Suprapubic skin (tissue), 4 donors: ENCODE measurements around the gene KCNC2.

Source experiments
- EP300 ChIP-seq: sonication (generic); formaldehyde crosslinking; IDR thresholded peaks from one replicate; pipeline ENCODE4 v1.6.1; 2017; ENCODE audit warnings: antibody characterized with exemption
- POLR2A ChIP-seq, 2 donors: fragments of 450-650 bp; IDR thresholded peaks; one replicate each; pipeline ENCODE4 v1.6.1; 2017; ENCODE audit warnings: antibody characterized with exemption in 2 of 2, mild to moderate bottlenecking in 2 of 2, moderate library complexity in 2 of 2
- POLR2AphosphoS5 ChIP-seq, 3 donors: sonication (generic); formaldehyde crosslinking; IDR thresholded peaks; one replicate each; pipeline ENCODE4 v1.6.1; 2017; ENCODE audit warnings: antibody characterized with exemption in 3 of 3
- TF ChIP-seq, protein P1 (sequence below), 2 donors: fragments of 200-600 bp in 1 of 2; fragments of 450-650 bp in 1 of 2; sonication (generic) in 1 of 2; IDR thresholded peaks; one replicate each; pipeline ENCODE4 v1.5.1; 2016 to 2019; ENCODE audit warnings: antibody characterized with exemption in 2 of 2, mild to moderate bottlenecking in 1 of 2, moderate library complexity in 1 of 2

DNA sequence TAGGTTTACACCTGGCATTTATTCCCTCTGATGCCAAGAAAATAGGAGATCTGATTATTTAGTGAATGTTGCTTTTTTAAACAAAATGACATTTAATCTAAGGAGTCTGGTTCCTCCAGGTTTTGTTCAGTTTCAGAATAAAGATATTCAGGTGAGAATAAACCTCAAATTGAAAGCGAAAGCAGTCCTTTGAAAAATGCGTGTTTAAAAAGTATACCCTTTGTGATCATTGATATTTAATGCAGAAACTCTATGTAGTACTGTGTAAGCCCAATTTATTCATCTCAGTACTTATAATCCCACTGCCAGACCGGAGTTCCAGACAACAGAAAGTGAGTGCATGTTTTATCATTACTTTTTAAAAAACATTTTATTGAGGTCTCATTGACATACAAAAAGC, 210.2 kb downstream of the KCNC2 start:
- TF ChIP-seq, protein P1, sequence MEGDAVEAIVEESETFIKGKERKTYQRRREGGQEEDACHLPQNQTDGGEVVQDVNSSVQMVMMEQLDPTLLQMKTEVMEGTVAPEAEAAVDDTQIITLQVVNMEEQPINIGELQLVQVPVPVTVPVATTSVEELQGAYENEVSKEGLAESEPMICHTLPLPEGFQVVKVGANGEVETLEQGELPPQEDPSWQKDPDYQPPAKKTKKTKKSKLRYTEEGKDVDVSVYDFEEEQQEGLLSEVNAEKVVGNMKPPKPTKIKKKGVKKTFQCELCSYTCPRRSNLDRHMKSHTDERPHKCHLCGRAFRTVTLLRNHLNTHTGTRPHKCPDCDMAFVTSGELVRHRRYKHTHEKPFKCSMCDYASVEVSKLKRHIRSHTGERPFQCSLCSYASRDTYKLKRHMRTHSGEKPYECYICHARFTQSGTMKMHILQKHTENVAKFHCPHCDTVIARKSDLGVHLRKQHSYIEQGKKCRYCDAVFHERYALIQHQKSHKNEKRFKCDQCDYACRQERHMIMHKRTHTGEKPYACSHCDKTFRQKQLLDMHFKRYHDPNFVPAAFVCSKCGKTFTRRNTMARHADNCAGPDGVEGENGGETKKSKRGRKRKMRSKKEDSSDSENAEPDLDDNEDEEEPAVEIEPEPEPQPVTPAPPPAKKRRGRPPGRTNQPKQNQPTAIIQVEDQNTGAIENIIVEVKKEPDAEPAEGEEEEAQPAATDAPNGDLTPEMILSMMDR (IDR thresholded peaks at IDR 0.05): no peak
- no peak for TF ChIP-seq POLR2AphosphoS5 (IDR thresholded peaks at IDR 0.05)
- no peak for TF ChIP-seq POLR2A (IDR thresholded peaks at IDR 0.05)
- TF ChIP-seq EP300: no peak
